Naive thymus-derived CD8-positive, alpha-beta T cell (primary cell): ENCODE data around the gene ATF3. TPM values are rescaled to one million over a fixed set of nuclear protein-coding genes. Genes with fewer than 3 reads are reported as not detected.

Experiments used
- ATAC-seq, 2 donors: fragments of 150-1000 bp; cut with Tn5 transposase in 1 of 2; sonication (Bioruptor Pico), chemical (Tn5 transposase) in 1 of 2; 1 replicate in 1 of 2; 2 replicates in 1 of 2; pipeline ENCODE4 v1.10.0; 2021; ENCODE audit warnings: mild to moderate bottlenecking in 2 of 2, moderate library complexity in 2 of 2
- POLR2A ChIA-PET: fragments of 350-600 bp; sonication (Branson Sonifier 250); formaldehyde crosslinking; loops from one replicate; lab custom pipeline; 2021; ENCODE audit warnings: antibody characterized with exemption; lab: Charles Lee
- DNase-seq, 10 donors: peaks; one replicate each; pipeline versions ENCODE4 v3.0.0 to v3.0.0-alpha.2; 2020 to 2022
- H3K27ac Mint-ChIP-seq, 10 donors: one replicate each; pipeline ENCODE4 v1.8.0; 2020 to 2022; ENCODE audit warnings: mild to moderate bottlenecking in 10 of 10, mixed read lengths in 10 of 10, moderate library complexity in 4 of 10, inconsistent platforms in 1 of 10
- H3K27me3 Mint-ChIP-seq, 5 donors: one replicate each; pipeline ENCODE4 v1.8.0; 2021 to 2022; ENCODE audit warnings: mixed read lengths in 5 of 5
- H3K36me3 Mint-ChIP-seq, 3 donors: one replicate each; pipeline ENCODE4 v1.8.0; 2020 to 2022; ENCODE audit warnings: mixed read lengths in 3 of 3, mild to moderate bottlenecking in 2 of 3, inconsistent platforms in 1 of 3
- H3K4me1 Mint-ChIP-seq, 4 donors: one replicate each; pipeline ENCODE4 v1.8.0; 2021 to 2022; ENCODE audit warnings: mixed read lengths in 4 of 4
- H3K4me3 Mint-ChIP-seq, 10 donors: one replicate each; pipeline ENCODE4 v1.8.0; 2020 to 2022; ENCODE audit warnings: mild to moderate bottlenecking in 10 of 10, mixed read lengths in 10 of 10, moderate library complexity in 6 of 10, inconsistent platforms in 1 of 10
- H3K9me3 Mint-ChIP-seq, 9 donors: one replicate each; pipeline ENCODE4 v1.8.0; 2020 to 2022; ENCODE audit warnings: mixed read lengths in 9 of 9, mild to moderate bottlenecking in 3 of 9, inconsistent platforms in 1 of 9, moderate library complexity in 1 of 9
- polyA plus RNA-seq, 3 donors: library from polyadenylated mRNA; unstranded; fragments of 300-500 nt; fragmentation: Illumina TruSeq; gene quantifications; one replicate each; pipeline ENCODE4 v1.2.3, GENCODE V29; 2021
- total RNA-seq, 8 experiments: library from RNA in 2 of 8; stranded (reverse) in 2 of 8; gene quantifications; one replicate each; pipeline ENCODE4 v1.2.3 and lab custom pipeline; 2021 to 2026

Gene ATF3
- total and polyA plus RNA-seq, 5 experiments from 2014 or later: 1.4 to 1.8 TPM; not detected in 3

DNA sequence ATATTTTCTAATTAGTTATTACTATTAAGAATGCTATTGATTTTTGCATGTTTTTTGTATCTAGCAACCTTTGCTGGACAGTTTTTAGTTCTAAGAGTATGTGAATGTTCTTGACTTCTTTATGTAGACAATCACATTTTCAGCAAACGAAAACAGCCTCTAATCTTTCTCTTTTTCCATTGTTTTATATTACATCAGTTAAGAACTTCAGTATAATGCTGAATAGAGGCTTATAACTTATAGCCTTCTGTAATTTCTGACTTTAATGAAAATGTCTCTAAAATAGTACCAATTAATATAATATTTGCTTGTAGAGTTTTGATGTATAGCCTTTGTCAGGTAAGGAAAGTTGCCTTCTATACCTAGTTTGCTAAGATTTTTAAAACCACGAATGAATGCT is 33.2 kb upstream of the ATF3 start:
- Mint-ChIP-seq H3K36me3 (no peaks in the 10 kb centered on the region), H3K4me3 (no peak overlapping the region), H3K27me3 (peaks cover 7 to 21% (median 13%) of the 10 kb centered on the region in 5 donors), H3K4me1 (no peaks in the 10 kb centered on the region), H3K27ac (no peak overlapping the region), H3K9me3 (no peaks in the 10 kb centered on the region)
- DNase-seq (no peak), ATAC-seq (no peak)
- POLR2A ChIA-PET: no interaction called here

DNA sequence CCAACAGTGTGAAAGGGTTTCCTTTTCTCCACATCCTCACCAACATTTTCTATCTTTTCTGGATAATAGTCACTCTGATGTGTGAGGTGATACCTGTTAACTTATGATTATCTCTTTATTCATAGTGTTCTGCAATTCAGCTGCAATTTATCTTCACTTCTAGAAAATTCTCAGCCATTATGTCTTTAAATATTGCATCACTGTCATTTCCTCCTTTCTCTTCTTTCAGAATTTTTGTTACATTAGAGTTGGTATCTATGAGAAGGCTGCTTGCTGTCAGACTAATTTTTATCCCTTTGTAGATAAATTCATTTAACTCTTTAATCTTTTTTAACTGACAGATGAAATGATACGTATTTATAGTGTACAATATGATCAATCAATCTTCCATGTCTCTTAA is 30.5 kb upstream of the ATF3 start:
- no peaks in the 10 kb centered on the region for H3K9me3 Mint-ChIP-seq
- DNase-seq: no peak
- POLR2A ChIA-PET: no interaction called here
- no peaks in the 10 kb centered on the region for H3K36me3 Mint-ChIP-seq
- peaks cover 10 to 35% (median 15%) of the 10 kb centered on the region in 5 donors for H3K27me3 Mint-ChIP-seq
- no peak overlapping the region for H3K4me3 Mint-ChIP-seq
- no peak for ATAC-seq
- no peaks in the 10 kb centered on the region for H3K4me1 Mint-ChIP-seq
- H3K27ac Mint-ChIP-seq: no peak overlapping the region

DNA sequence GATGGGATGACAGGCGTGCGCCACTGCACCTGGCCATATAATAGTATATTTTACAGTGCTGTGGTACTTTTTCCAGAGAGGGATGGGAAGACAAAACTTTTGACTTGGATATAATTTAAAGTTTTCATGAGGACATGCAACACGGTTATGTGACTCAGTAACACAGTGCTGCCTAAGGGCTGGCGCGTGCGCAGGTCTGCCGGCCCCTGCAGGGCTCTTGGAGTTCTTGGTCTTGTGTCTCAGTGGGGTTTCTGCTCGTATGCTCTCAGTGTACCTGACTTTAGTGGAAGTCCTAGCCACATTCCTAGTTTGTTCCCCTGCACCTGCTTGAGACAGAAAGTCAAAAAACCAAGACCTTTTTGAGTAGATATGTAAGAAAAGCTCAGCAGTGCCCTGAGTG is 27.5 kb upstream of the ATF3 start:
- DNase-seq (no peak), ATAC-seq (no peak)
- Mint-ChIP-seq H3K27ac (no peak overlapping the region), H3K27me3 (peaks cover 15 to 58% (median 21%) of the 10 kb centered on the region in 5 donors), H3K9me3 (no peaks in the 10 kb centered on the region), H3K36me3 (no peaks in the 10 kb centered on the region), H3K4me1 (no peaks in the 10 kb centered on the region), H3K4me3 (no peak overlapping the region)
- POLR2A ChIA-PET: interaction anchor here (0.5 kb wide), 1 partner anchor 276 kb away, joined by 3 read pairs; no protein-coding TSS in a partner anchor

DNA sequence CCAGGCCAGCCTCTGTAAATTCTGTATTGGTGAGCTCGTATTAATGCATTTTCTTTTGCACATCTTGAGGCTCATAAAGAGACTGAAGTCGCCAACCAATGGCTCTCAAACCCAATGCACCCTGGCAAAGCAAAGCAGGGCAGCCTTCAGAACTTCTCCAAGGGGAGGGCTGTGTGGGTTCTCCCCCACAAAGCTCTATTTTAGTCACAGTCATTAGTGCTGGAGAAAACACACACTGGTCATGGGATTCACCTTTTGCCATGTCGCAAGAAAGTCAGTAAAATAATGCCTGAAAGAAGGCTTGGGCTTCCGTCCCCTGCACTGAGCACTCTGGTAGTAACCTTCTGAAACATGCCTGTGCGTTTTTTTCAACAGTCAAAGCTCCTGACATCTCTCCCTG is 26.3 kb upstream of the ATF3 start:
- ATAC-seq: no peak
- H3K4me1 Mint-ChIP-seq: no peaks in the 10 kb centered on the region
- H3K9me3 Mint-ChIP-seq: no peaks in the 10 kb centered on the region
- no peak for DNase-seq
- H3K4me3 Mint-ChIP-seq: no peak overlapping the region
- H3K27ac Mint-ChIP-seq: no peak overlapping the region
- POLR2A ChIA-PET: no interaction called here
- H3K27me3 Mint-ChIP-seq: peaks cover 21 to 67% (median 30%) of the 10 kb centered on the region in 5 donors
- H3K36me3 Mint-ChIP-seq: no peaks in the 10 kb centered on the region

DNA sequence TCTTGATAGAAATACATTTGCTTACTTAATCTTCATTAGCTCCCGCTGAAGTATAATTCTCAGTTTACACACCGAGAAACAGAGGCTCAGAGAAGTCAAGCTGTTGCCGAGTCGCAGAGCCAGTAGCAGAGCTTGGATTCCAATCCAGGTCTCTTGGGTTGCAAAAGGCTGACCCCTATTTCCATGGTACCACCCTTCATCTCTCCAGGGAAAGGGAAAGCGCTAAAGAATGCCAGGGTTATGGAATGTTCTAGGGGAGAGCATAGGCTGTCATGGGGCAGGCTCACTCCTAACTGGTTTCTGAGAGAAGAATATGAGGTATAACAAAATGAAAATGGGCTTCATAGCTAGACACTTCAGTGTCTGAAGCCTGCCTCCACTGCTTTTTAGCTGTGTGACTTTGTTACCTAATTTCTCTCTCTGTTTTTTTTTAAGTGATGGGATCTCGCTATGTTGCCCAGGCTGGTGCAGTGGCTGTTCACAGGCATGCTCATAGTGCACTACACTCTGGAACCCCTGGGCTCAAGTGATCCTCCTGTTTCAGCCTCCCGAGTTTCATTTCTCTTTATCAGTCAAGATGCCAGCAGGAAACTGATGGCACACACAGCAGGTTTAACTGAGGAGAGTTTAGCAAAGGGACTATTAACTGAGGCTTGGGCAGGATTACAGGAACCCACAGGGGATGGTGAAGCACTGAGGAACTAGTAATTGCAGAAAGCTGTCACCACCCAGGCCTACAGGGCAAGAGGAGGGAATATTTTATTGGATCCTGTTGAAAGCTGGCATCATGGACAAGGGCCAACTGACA is 25.5 kb upstream of the ATF3 start:
- Mint-ChIP-seq H3K36me3 (no peaks in the 10 kb centered on the region), H3K4me3 (no peak overlapping the region), H3K27me3 (peaks cover 17 to 66% (median 34%) of the 10 kb centered on the region in 5 donors), H3K9me3 (no peaks in the 10 kb centered on the region), H3K27ac (no peak overlapping the region), H3K4me1 (no peaks in the 10 kb centered on the region)
- no peak for DNase-seq
- ATAC-seq: no peak
- POLR2A ChIA-PET: interaction anchor here (0.5 kb wide), 1 partner anchor 538 kb away, joined by 3 read pairs; no protein-coding TSS in a partner anchor

DNA sequence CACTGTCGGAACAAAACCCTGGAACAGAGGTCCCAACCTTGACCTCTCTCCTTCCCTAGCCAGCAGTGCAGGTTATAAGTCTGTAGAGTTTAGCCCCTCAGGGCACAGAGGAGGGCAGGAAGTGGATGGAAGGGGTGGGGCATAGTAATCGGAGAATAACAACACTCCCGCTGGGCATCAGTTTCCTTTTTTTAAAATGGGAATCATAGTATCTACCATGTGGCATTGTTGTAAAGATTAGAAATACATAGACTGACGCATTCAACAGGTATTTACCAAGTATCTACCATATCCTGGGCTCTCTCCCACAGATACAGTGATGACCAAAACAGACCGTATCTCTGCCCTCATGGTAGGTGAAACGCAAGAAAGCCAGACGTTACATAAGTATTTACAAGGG is 24.9 kb upstream of the ATF3 start:
- POLR2A ChIA-PET: no interaction called here
- ATAC-seq: no peak
- Mint-ChIP-seq H3K36me3 (no peaks in the 10 kb centered on the region), H3K27ac (no peak overlapping the region), H3K9me3 (no peaks in the 10 kb centered on the region), H3K27me3 (peaks cover 17 to 63% (median 32%) of the 10 kb centered on the region in 5 donors), H3K4me3 (no peak overlapping the region), H3K4me1 (no peaks in the 10 kb centered on the region)
- DNase-seq: no peak

DNA sequence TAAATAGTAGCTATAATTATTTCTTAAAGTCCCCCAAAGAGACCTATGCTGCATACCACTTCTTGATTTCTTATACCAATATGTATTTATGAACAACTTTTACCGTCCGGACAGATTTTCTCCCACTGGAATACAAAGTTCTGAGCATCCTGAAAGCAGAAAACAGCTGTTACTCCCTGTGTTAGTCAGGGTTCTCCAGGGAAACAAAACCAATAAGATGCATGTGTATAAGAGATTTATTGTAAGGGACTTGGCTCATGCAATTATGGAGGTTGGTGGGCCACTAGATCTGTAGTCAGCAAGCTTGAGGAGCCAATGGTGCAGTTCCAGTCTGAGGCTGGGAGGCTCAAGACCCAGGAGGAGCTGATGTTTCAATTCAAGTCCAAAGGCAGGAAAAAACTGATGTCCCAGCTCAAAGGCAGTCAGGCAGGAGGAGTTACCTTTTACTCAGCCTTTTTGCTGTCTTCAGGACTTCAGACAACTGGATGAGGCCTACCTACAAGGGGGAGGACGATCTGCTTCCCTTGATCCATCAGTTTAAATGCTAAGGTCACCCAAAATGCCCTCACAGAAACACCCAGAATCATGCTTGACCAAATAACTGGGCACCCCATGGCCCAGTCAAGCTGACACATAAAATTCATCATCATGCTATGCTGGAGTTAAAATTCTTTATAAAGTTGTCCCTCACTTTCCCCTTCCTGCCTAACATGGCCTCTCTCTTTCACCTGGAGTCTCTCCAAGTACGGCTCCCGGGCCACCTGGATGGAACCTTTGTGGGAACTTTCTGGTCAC is 24.3 kb upstream of the ATF3 start:
- Mint-ChIP-seq H3K4me1 (no peaks in the 10 kb centered on the region), H3K36me3 (no peaks in the 10 kb centered on the region), H3K9me3 (no peaks in the 10 kb centered on the region), H3K27me3 (peaks cover 17 to 63% (median 38%) of the 10 kb centered on the region in 5 donors), H3K4me3 (no peak overlapping the region), H3K27ac (no peak overlapping the region)
- DNase-seq (no peak), ATAC-seq (no peak)
- POLR2A ChIA-PET: no interaction called here

DNA sequence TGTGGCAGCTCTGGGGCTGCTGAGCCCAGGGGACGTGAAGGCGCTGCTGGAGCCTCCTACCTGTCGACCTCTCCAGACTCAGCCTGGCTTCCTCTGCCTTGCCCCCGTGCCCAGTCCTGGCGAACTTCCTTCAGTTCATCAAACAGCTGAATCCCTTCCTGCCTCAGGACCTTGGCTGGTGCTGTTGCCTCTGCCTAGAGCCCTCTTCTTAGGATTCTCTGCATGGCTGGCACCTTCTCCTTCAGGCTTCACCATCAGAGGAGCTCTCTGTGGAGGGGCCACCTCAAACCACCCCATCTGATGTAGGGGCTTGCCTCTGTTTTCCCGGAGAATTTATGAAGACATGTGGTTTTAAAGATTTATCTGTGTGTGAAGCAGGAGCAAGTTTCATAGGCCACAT is 23.4 kb upstream of the ATF3 start:
- Mint-ChIP-seq H3K9me3 (no peaks in the 10 kb centered on the region), H3K36me3 (no peaks in the 10 kb centered on the region), H3K4me3 (no peak overlapping the region), H3K4me1 (no peaks in the 10 kb centered on the region), H3K27me3 (peaks cover 17 to 66% (median 38%) of the 10 kb centered on the region in 5 donors), H3K27ac (no peak overlapping the region)
- DNase-seq (no peak), ATAC-seq (no peak)
- POLR2A ChIA-PET: no interaction called here

DNA sequence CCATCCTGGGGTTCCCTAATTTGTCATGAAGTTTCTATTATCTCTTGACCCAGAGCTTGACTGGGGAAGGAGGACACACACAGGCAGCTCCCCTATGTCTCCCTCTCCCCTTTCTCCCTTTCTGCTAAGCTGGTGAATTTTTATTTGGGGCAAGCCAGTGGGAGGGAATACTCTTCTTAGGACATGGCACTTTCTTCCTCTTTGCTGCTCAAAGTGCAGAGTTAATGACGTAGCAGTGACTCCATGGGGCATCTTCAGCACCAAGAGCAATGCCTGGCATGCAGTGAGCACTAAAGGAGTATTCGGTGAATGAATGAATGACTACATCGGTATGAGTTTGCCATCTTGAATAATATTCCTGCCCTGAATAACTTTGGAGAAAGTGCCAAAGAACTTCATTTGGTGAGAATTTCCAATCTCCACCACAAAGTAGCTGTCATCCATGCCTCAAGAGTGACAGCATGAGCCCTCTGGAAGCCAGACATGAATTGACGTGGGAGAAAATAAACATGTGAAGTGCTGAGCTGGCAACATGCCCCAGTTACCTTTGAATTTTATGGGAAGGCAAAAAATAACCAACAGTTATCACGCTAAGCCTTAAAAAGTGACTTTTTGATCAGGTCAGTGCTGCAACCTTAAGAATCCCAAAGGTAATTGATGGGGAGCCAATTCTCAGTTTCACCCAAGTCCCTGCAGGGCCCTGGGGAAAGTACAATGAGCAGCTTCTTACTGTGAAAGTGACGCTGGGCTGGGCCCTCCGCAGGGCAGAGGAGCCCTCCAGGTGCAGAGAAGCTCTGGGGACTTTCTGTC is 22.1 kb upstream of the ATF3 start:
- Mint-ChIP-seq H3K27me3 (peaks cover 17 to 69% (median 41%) of the 10 kb centered on the region in 5 donors), H3K4me1 (no peaks in the 10 kb centered on the region), H3K36me3 (no peaks in the 10 kb centered on the region), H3K27ac (peak overlapping the region in 1 of 10 donors; percentile 7), H3K4me3 (no peak overlapping the region), H3K9me3 (no peaks in the 10 kb centered on the region)
- no peak for DNase-seq
- POLR2A ChIA-PET: no interaction called here
- no peak for ATAC-seq

DNA sequence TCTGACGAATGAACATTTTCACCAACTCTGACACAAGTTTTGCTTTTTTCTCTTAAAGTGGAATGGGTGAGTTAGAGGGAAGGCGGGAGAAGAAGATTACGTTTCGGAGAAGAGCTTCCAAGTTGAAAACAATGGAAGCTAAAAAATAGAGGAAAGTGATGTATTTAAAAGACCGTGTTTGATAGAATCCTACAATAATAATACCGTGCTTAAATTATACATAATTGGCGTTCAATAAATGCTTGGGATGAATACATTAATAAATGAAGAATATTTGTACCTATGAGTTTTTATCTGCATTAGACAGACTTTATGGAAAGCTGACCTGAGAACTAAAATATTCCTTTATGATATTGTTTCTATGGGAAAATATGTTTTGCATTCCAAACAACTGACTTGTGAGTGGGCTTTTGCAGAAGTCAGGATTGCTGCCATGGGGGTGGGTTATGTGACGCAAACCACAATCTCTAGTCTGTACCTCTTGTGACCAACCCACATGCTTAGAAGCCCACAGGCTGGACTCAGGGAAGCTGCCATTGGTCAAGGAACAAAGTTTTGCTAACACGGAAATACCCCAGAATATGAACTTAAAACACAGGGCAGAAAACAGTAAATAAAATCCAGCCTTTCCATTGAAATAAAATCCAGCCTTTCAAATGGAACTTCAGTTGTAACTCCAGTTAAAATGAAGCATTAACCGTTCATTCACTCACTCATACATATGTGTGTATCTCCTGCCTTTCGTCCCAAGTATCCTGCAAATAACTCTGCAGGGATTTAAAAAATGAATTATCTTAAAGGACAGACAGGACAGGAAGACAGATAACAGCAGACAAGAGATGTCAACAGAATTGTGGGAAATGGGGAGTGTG is 21.3 kb upstream of the ATF3 start:
- POLR2A ChIA-PET: no interaction called here
- no peak overlapping the region for H3K4me3 Mint-ChIP-seq
- DNase-seq (no peak), ATAC-seq (no peak)
- peaks cover 17 to 68% (median 41%) of the 10 kb centered on the region in 5 donors for H3K27me3 Mint-ChIP-seq
- H3K9me3 Mint-ChIP-seq: no peaks in the 10 kb centered on the region
- H3K27ac Mint-ChIP-seq: no peak overlapping the region
- H3K4me1 Mint-ChIP-seq: no peaks in the 10 kb centered on the region
- no peaks in the 10 kb centered on the region for H3K36me3 Mint-ChIP-seq

DNA sequence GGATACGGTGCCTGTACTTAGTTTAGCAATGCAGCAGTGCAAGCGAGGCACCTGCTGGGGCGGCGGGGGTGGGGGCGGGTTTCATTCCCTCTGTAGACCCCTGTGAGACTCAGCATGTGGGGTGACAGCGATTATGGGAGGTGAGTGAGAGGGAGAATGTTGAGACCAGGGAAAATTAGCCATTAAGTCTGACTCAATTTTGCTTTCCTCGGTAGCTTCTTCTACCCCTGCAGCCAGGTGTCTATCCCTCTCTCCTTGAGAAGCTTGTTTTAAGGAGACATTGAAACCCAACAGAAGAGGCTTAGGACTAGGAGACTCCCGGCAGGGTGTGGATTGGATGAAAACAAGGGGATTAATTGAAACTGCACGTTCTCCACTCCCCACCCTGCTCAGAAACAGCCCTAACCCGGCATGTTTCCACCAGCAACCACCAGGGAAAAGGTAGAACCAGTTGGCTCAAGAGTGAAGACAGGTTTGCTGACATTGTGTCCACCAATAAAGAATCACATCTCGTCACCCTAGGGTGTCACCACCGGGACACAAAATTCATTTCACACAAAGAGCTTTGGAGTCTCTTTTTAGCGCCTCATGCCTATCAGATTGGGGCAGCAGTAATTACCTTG is 20.6 kb upstream of the ATF3 start:
- Mint-ChIP-seq H3K4me1 (no peaks in the 10 kb centered on the region), H3K36me3 (no peaks in the 10 kb centered on the region), H3K27ac (no peak overlapping the region), H3K4me3 (no peak overlapping the region), H3K27me3 (peaks cover 12 to 61% (median 40%) of the 10 kb centered on the region in 5 donors), H3K9me3 (no peaks in the 10 kb centered on the region)
- DNase-seq (no peak), ATAC-seq (no peak)
- POLR2A ChIA-PET: no interaction called here

DNA sequence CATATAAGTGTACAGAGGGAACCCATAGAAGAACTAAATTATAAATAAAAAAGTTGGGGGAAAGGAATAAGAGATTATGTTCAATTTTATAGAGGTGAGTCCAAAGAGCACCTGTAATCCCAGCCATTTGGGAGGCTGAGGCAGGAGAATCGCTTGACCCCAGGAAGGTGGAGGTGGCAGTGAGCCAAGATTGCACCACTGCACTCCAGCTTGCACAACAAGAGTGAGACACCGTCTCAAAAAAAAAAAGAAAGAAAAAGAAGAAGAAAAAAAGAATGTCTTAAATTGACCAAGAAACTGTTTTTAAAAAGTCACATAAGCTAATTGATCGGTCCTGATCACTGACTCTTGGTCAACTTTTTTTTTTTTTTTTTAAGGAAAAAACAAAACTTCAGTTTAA is 19.1 kb upstream of the ATF3 start:
- Mint-ChIP-seq H3K27me3 (peaks cover 5 to 46% (median 31%) of the 10 kb centered on the region in 5 donors), H3K4me1 (no peaks in the 10 kb centered on the region), H3K4me3 (no peak overlapping the region), H3K27ac (no peak overlapping the region), H3K9me3 (no peaks in the 10 kb centered on the region), H3K36me3 (no peaks in the 10 kb centered on the region)
- DNase-seq (no peak), ATAC-seq (no peak)
- POLR2A ChIA-PET: no interaction called here
